Natural killer cell (primary cell): ENCODE results near the gene MAPK7. TPM values are rescaled to one million over a fixed set of nuclear protein-coding genes. Genes with fewer than 3 reads are reported as not detected.
A peak's percentile ranks its signal among the peaks of the same experiment; 100 is the strongest.

ENCODE experiments used
- ATAC-seq, 3 donors: fragments of 150-1000 bp in 2 of 3; fragments of 200-7000 bp in 1 of 3; cut with Tn5 transposase; 1 replicate in 1 of 3; 2 replicates in 2 of 3; pipeline ENCODE4 v1.10.0; 2021; ENCODE audit warnings: mild to moderate bottlenecking in 2 of 3, moderate library complexity in 2 of 3
- DNase-seq, 2 donors: peaks; one replicate each; pipeline versions ENCODE4 v3.0.0 to v3.0.0-alpha.2; 2013 to 2021; ENCODE audit warnings: mixed read lengths in 1 of 2
- H3K27ac ChIP-seq: one replicate; pipeline ENCODE4 v1.5.1; 2013; ENCODE audit warnings: mild to moderate bottlenecking, low read length
- H3K27me3 ChIP-seq: one replicate; pipeline ENCODE4 v1.6.1; 2013; ENCODE audit warnings: low read length; ENCODE audit not compliant: control insufficient read depth, insufficient read depth
- H3K36me3 ChIP-seq: one replicate; pipeline ENCODE4 v1.6.1; 2013; ENCODE audit warnings: low read length; ENCODE audit not compliant: control insufficient read depth, insufficient read depth
- H3K4me1 ChIP-seq: one replicate; pipeline ENCODE4 v1.6.1; 2013; ENCODE audit warnings: low read length; ENCODE audit not compliant: control insufficient read depth, insufficient read depth
- H3K4me3 ChIP-seq: one replicate; pipeline ENCODE4 v1.5.1; 2013; ENCODE audit warnings: low read length
- H3K9me3 ChIP-seq: one replicate; pipeline ENCODE4 v1.6.1; 2013; ENCODE audit warnings: low read length; ENCODE audit not compliant: control insufficient read depth, insufficient read depth
- H3K27ac Mint-ChIP-seq, 2 donors: one replicate each; pipeline ENCODE4 v1.8.0; 2022; ENCODE audit warnings: mild to moderate bottlenecking in 2 of 2, mixed read lengths in 2 of 2, moderate library complexity in 1 of 2
- H3K27me3 Mint-ChIP-seq, 2 donors: one replicate each; pipeline ENCODE4 v1.8.0; 2022; ENCODE audit warnings: low read depth in 2 of 2, mixed read lengths in 2 of 2
- H3K36me3 Mint-ChIP-seq: one replicate; pipeline ENCODE4 v1.8.0; 2022; ENCODE audit warnings: mixed read lengths
- H3K4me1 Mint-ChIP-seq, 2 donors: one replicate each; pipeline ENCODE4 v1.8.0; 2022; ENCODE audit warnings: mixed read lengths in 2 of 2
- H3K4me3 Mint-ChIP-seq: one replicate; pipeline ENCODE4 v1.8.0; 2022; ENCODE audit warnings: mild to moderate bottlenecking, moderate library complexity, mixed read lengths
- H3K9me3 Mint-ChIP-seq, 2 donors: one replicate each; pipeline ENCODE4 v1.8.0; 2022; ENCODE audit warnings: mixed read lengths in 2 of 2
- WGBS: methylation state at CpG from one replicate; pipeline ENCODE4 v1.1.7; 2013; ENCODE audit warnings: missing lambda C conversion rate; ENCODE audit not compliant: insufficient coverage; 5-methylcytosine and 5-hydroxymethylcytosine counted together
- intact Hi-C: fragments of 100-400 bp; cut with micrococcal nuclease; formaldehyde crosslinking; loops from one replicate; pipeline ENCODE4 v1.14.2; 2022
- total RNA-seq, 4 donors: library from RNA; stranded (reverse); fragments of 120-200 nt in 1 of 4; gene quantifications; one replicate each; pipeline versions ENCODE4 v1.2.3 to v1.2.4, GENCODE V29; 2013 to 2022
- TF ChIP-seq, protein P1 (sequence below): fragments of 200-600 bp; IDR thresholded peaks from one replicate; pipeline ENCODE4 v1.8.0; 2022; ENCODE audit warnings: antibody characterized with exemption

MAPK7 gene
- total RNA-seq, 3 donors from 2014 or later (not counting 1 experiment from before 2014, with no cell fraction given) = 39.2 to 63.5 (median 54.1) TPM

DNA sequence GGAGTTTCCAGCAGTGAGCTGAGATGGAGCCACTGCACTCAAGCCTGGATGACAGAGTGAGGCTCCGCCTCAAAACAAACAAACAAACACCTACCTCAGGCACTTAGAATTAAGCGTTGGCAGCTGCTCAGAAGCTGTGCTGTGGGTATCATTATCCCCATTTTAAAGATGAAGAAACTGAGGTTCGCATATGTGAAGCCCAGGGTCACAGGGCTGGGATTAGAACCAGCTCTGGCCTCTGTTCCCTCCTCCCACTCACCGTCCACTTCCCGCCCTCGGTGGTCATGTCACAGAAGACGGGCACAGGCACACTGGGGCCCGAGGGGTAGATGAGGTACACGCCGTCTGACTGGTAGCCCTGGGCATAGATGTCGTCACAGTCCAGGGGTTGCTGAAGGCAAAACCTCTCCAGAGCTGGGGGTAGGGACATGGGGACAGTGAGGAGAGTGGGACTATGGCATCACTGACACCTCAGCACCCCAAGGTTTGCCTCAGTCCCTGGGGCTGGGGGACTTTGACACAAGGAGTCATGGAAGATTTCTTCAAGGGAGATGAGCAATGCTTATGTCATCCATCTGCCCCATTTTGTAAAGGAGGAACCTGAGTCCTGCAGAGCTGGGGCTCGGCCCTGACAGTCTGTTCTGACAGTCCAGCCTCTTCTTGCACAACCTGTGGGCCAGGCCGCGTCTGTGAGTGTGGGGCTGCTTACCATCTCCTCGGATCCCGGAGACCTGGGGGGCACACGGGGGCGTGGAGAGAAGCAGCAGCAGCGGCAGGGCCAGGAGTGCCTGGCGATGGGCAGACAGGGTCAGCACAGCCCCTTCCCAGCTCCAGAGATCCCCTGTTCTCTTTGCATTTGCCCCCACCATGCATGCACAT, 8.0 kb downstream of the MAPK7 start:
- Histone ChIP-seq H3K27ac (no peak overlapping the region), H3K36me3 (peaks cover 32% of the 10 kb centered on the region), H3K27me3 (peaks cover 3% of the 10 kb centered on the region), H3K4me1 (peaks cover 13% of the 10 kb centered on the region), H3K9me3 (no peaks in the 10 kb centered on the region), H3K4me3 (no peak overlapping the region)
- no peak overlapping the region for H3K27ac Mint-ChIP-seq
- TF ChIP-seq, protein P1, sequence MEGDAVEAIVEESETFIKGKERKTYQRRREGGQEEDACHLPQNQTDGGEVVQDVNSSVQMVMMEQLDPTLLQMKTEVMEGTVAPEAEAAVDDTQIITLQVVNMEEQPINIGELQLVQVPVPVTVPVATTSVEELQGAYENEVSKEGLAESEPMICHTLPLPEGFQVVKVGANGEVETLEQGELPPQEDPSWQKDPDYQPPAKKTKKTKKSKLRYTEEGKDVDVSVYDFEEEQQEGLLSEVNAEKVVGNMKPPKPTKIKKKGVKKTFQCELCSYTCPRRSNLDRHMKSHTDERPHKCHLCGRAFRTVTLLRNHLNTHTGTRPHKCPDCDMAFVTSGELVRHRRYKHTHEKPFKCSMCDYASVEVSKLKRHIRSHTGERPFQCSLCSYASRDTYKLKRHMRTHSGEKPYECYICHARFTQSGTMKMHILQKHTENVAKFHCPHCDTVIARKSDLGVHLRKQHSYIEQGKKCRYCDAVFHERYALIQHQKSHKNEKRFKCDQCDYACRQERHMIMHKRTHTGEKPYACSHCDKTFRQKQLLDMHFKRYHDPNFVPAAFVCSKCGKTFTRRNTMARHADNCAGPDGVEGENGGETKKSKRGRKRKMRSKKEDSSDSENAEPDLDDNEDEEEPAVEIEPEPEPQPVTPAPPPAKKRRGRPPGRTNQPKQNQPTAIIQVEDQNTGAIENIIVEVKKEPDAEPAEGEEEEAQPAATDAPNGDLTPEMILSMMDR = no peak
- DNase-seq (no peak), ATAC-seq (peak; percentile 34 to 55 (median 46))
- WGBS = 66% methylated on average over 20 of the region's 20 CpGs
- H3K27me3 Mint-ChIP-seq = peaks cover 0 to 3% of the 10 kb centered on the region in 2 donors
- H3K9me3 Mint-ChIP-seq = no peaks in the 10 kb centered on the region
- intact Hi-C loops = no loop called here
- no peak overlapping the region for H3K4me3 Mint-ChIP-seq
- H3K36me3 Mint-ChIP-seq = no peaks in the 10 kb centered on the region
- H3K4me1 Mint-ChIP-seq = peaks cover 8 to 31% of the 10 kb centered on the region in 2 donors

DNA sequence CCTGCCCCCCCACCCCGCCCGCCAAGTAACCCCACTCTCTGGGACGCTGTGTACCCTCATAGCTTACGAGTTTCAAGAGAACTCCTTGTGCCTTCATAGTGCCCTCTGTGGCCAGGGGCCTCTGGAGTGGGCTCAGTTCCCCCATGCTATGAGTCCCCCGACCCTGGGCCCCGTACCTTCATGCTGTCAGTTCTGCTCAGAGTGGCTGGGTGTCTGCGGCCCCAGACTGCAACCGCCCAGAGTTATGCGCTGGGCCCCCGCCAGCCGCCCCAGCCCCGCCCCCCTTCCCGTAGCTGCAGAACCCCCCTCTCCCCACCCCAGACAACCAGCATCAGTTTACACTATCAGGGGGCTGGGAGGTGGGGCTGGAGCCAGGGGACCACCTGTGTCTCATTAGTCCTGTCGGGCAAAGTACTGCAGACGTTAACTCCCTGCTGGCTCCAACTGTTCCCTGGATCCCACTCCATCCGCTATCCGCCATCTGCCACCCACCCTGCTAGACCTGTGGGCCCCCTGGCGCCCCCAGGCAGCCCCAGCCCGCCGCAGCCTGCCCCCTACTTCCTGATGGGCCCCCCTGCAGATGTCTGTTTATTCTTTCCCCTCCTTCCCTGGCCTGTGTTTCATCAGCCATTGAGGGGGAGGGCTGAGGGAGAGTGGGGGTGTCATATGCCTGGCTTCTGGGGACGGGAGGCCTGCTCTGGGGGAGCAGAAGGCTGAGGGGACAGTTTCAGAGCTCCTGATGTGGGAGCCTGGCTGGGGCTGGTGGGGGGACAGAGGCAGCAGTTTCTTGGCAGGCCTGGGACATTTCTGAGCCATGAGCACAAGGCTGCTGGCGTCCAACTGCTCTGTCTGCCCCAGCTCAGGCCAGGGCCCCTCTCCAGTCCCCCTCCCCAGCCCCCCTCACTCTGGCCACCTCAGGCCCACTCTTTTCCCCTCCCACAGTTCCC, 8.9 kb downstream of the MAPK7 start, which contains the start of gene MFAP4:
TSS of gene MFAP4 (minus strand) at position 217 of the 947 bp plus-strand sequence. CDS start at position 182, 35 bp downstream.
- Histone ChIP-seq H3K27ac (no peak within 1 kb of the TSS), H3K36me3 (peaks cover 24% of the 10 kb centered on the region), H3K4me3 (no peak within 1 kb of the TSS), H3K9me3 (no peaks in the 10 kb centered on the region), H3K4me1 (peaks cover 13% of the 10 kb centered on the region), H3K27me3 (peaks cover 3% of the 10 kb centered on the region)
- TF ChIP-seq, protein P1 = no peak
- H3K27me3 Mint-ChIP-seq = peaks cover 0 to 3% of the 10 kb centered on the region in 2 donors
- DNase-seq (no peak), ATAC-seq (no peak)
- no peaks in the 10 kb centered on the region for H3K9me3 Mint-ChIP-seq
- H3K4me3 Mint-ChIP-seq = peak within 1 kb of the TSS; percentile 1
- H3K27ac Mint-ChIP-seq = peak within 1 kb of the TSS in 1 of 2 donors; percentile 13
- no peaks in the 10 kb centered on the region for H3K36me3 Mint-ChIP-seq
- intact Hi-C loops = no loop called here
- peaks cover 8 to 31% of the 10 kb centered on the region in 2 donors for H3K4me1 Mint-ChIP-seq
- 26% methylated on average over 15 of the region's 22 CpGs for WGBS

DNA sequence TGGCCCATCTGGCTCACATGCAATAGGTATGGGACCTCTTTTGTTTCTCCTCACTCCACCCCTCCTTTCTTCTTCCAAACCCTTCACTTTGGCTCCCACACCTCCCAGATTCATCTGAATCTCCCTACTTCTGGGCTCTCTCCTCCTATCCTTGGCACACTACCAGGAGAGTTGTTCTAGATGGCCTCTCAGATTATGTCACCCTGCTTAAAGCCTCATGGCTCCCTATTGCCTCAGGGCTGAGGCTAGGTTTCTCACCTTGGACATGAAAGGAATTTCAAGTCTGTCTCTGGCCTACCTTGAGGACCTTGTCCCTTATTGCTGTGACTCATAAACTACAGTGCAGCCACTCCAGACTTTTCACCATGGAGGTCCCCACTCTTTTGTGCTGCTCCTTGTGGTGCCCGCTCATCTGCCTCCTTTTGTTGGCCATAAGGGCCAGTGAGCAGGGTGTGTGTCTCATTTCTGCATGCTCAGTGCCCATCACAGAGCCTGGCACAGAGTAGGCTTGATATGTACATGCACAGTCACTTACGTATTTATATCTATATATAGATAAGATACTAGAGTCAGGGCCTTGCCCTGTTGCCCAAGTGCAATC, 9.7 kb downstream of the MAPK7 start:
- 100% methylated on average over 2 of the region's 2 CpGs for WGBS
- no peak for DNase-seq

More for the DNA sequence above, 9.7 kb downstream of the MAPK7 start:
- no peaks in the 10 kb centered on the region for H3K36me3 Mint-ChIP-seq
- H3K9me3 Mint-ChIP-seq = no peaks in the 10 kb centered on the region
- H3K4me3 ChIP-seq = no peak overlapping the region
- TF ChIP-seq, protein P1 = no peak
- H3K4me3 Mint-ChIP-seq = peak overlapping the region; percentile 1
- peaks cover 8 to 31% of the 10 kb centered on the region in 2 donors for H3K4me1 Mint-ChIP-seq
- H3K27me3 ChIP-seq = peaks cover 3% of the 10 kb centered on the region
- peaks cover 13% of the 10 kb centered on the region for H3K4me1 ChIP-seq
- no peaks in the 10 kb centered on the region for H3K9me3 ChIP-seq
- H3K27me3 Mint-ChIP-seq = peaks cover 0 to 3% of the 10 kb centered on the region in 2 donors
- intact Hi-C loops = no loop called here
- no peak overlapping the region for H3K27ac ChIP-seq
- H3K36me3 ChIP-seq = peaks cover 16% of the 10 kb centered on the region
- peak overlapping the region in 1 of 2 donors; percentile 13 for H3K27ac Mint-ChIP-seq
- ATAC-seq = no peak
